Breast epithelium (tissue), 3 donors: ENCODE measurements around the gene TMPRSS9.

ENCODE experiments used
- POLR2A ChIP-seq: fragments of 450-650 bp; IDR thresholded peaks from one replicate; pipeline ENCODE4 v1.6.1; 2016; ENCODE audit warnings: antibody characterized with exemption, mild to moderate bottlenecking, moderate library complexity
- POLR2AphosphoS5 ChIP-seq, 3 donors: sonication (generic); formaldehyde crosslinking; IDR thresholded peaks; one replicate each; pipeline ENCODE4 v1.6.1; 2017; ENCODE audit warnings: antibody characterized with exemption in 3 of 3
- TF ChIP-seq, protein P1 (sequence below), 3 donors: fragments of 450-650 bp; IDR thresholded peaks; one replicate each; pipeline ENCODE4 v1.5.1; 2016 to 2017; ENCODE audit warnings: antibody characterized with exemption in 3 of 3, mild to moderate bottlenecking in 3 of 3, moderate library complexity in 3 of 3

DNA sequence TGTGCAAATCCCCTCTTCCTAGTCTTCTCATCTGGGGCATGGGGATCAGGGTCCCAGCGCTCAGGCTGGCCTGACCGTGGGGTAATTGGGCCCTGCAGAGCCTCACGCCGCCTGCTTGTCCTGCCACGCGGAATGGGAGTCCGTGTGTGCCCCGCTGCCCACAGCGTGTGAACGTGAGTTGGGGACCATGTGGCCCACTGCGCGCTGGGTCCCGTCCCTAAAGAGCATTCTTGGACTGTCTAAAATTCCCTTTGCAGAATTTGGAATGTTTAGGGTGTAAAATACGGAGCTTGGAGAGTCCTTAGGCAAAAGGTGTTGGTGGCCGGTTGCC is 2.9 kb downstream of the TMPRSS9 start:
- TF ChIP-seq, protein P1, sequence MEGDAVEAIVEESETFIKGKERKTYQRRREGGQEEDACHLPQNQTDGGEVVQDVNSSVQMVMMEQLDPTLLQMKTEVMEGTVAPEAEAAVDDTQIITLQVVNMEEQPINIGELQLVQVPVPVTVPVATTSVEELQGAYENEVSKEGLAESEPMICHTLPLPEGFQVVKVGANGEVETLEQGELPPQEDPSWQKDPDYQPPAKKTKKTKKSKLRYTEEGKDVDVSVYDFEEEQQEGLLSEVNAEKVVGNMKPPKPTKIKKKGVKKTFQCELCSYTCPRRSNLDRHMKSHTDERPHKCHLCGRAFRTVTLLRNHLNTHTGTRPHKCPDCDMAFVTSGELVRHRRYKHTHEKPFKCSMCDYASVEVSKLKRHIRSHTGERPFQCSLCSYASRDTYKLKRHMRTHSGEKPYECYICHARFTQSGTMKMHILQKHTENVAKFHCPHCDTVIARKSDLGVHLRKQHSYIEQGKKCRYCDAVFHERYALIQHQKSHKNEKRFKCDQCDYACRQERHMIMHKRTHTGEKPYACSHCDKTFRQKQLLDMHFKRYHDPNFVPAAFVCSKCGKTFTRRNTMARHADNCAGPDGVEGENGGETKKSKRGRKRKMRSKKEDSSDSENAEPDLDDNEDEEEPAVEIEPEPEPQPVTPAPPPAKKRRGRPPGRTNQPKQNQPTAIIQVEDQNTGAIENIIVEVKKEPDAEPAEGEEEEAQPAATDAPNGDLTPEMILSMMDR (IDR thresholded peaks at IDR 0.05): no peak
- no peak for TF ChIP-seq POLR2A
- TF ChIP-seq POLR2AphosphoS5 (IDR thresholded peaks at IDR 0.05): no peak
